HG03280 (cell line): ENCODE measurements around the gene BCAR3.

Experiments
- ATAC-seq: cut with Tn5 transposase; IDR thresholded peaks from one replicate; pipeline ENCODE4 v1.9.1; 2021; ENCODE audit warnings: mild to moderate bottlenecking, moderate library complexity; ENCODE audit not compliant: unreplicated experiment

BCAR3 gene

GRCh38 chr1:93681101-93681988 is at the start of gene BCAR3:
Gene BCAR3 (minus strand): TSS chr1:93681837. CDS start chr1:93674930, 6,907 bp downstream.
- ATAC-seq = peak; percentile 73

- no peak for ATAC-seq
These were observed 49.0 kb upstream of the BCAR3 start for GRCh38 chr1:93730621-93731020.

- no peak for ATAC-seq
These were observed 48.3 kb upstream of the BCAR3 start for GRCh38 chr1:93729906-93730305.

GRCh38 chr1:93729502-93729901 is 47.9 kb upstream of the BCAR3 start:
- ATAC-seq = peak; percentile 65

- no peak for ATAC-seq
These were observed 47.0 kb upstream of the BCAR3 start for GRCh38 chr1:93728480-93729131.

- no peak for ATAC-seq
These were observed 42.2 kb upstream of the BCAR3 start for GRCh38 chr1:93723733-93724270.

GRCh38 chr1:93723110-93723509 is 41.5 kb upstream of the BCAR3 start:
- no peak for ATAC-seq

GRCh38 chr1:93722081-93723031 is 40.7 kb upstream of the BCAR3 start:
- ATAC-seq = no peak

- no peak for ATAC-seq
These were observed 39.5 kb upstream of the BCAR3 start for GRCh38 chr1:93720956-93721626.

- no peak for ATAC-seq
These were observed 36.0 kb upstream of the BCAR3 start for GRCh38 chr1:93717640-93718039.

- ATAC-seq = no peak
These were observed 35.3 kb upstream of the BCAR3 start for GRCh38 chr1:93716941-93717368.

- no peak for ATAC-seq
These were observed 34.5 kb upstream of the BCAR3 start for GRCh38 chr1:93716163-93716562.

- no peak for ATAC-seq
These were observed 34.0 kb upstream of the BCAR3 start for GRCh38 chr1:93715529-93716126.

GRCh38 chr1:93714356-93714755 is 32.7 kb upstream of the BCAR3 start:
- no peak for ATAC-seq

- ATAC-seq = no peak
These were observed 31.7 kb upstream of the BCAR3 start for GRCh38 chr1:93713341-93713740.

GRCh38 chr1:93712741-93713140 is 31.1 kb upstream of the BCAR3 start:
- no peak for ATAC-seq

- ATAC-seq = no peak
These were observed 29.1 kb upstream of the BCAR3 start for GRCh38 chr1:93710499-93711453.

GRCh38 chr1:93708734-93709481 is 27.3 kb upstream of the BCAR3 start:
- no peak for ATAC-seq
